ENCODE measurements around the gene TANC1.
"Not testable (repeated sequence)": the region's sequence is repeated elsewhere in the genome, so short reads cannot be mapped to it uniquely, and the experiment has no call there.

The TANC1 gene

DNA sequence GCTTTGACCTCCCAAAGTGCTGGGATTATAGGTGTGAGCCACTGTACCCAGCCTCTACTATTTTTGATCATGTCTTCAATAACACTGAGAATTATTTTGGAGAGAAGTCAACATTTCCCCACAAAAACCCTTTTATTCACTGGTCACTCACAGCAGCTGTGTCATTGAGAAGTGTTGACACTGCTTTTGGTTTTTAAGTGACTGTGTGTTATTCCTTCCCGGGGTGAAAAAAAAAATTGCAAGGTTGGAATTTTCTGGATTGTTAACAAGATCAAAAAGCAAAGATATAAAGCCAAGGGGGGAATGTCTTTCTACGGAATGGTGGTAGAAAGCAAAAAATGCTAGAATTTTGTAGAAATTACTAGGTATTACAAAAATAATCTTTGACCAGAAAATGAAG is 61.5 kb downstream of the TANC1 start:
- DNase-seq (ENCODE audit: low read depth), result no peak

DNA sequence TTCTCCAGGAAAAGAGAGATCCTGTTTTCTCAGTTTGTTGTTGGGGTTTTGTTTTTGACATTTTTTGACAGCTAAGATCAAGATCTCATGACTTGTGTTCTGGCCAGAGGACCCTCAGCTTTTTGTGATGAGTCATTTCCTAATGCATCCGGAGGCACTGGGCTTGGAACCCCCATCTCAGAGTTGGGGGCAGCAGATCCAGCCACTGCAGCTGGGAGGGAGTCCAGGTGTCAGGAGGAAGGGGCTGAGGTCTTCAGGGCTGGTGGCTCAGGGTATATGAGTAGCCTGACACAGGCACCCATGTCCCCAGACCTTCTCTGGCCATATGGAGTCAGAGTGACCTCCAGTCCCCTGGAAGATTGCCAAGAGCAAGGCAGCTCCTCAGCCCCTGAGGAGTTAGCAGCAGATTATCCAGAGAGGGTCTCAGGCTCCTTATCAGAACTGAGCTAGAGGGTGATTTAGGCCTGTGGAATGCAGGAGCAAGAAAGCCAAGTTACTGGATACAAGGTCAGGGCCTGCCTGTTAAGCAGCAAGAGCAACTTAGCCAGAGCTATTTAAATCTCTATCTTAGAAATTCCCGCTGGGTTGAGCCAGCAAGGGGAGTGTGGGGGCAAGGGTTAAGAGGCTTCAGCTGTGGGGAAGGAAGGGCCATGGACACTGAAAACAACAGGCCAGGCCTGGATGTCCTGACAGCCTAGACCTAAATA is 62.4 kb downstream of the TANC1 start:
- peak; percentile 95 for DNase-seq (ENCODE audit: low read depth)

DNA sequence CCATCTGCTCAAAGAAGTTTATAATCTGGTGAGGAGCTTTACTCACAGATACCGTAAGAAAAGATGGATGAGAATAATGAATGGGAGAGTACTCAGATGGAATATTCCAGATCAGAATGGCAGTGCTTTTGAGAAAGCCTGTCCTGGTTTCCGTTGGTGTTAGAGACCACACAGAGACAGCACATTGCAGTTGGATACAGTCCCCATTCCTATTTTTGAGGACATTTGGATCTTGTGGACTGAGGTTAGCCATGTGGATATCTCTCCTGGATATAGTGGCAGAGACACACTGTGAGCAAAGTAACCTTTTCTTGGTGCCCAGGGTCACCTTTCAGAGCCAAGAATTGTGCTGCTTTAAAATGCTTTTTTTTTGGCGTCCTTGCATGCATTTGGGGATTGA is 63.7 kb downstream of the TANC1 start:
- no peak for DNase-seq (ENCODE audit: low read depth)

DNA sequence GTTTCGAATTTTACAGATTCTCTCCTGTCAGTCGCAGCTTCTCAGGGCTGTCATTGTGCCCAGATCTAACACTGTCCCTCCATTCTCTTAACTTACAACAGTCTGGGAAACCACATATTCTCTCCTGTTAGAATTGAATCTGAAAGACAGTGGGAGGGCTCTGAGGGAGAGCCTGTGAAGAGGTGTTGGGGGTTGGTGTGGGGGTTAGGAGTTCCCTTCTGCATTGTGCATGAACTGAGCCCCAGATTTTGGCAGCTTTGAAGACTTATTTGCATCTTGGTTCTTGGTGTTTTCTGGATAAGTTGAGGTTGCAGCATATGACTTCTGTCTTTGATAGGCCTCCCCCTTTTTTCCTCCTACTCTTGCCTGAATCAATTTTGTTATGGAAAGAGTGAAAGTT is 64.1 kb downstream of the TANC1 start:
- DNase-seq (ENCODE audit: low read depth), result no peak

DNA sequence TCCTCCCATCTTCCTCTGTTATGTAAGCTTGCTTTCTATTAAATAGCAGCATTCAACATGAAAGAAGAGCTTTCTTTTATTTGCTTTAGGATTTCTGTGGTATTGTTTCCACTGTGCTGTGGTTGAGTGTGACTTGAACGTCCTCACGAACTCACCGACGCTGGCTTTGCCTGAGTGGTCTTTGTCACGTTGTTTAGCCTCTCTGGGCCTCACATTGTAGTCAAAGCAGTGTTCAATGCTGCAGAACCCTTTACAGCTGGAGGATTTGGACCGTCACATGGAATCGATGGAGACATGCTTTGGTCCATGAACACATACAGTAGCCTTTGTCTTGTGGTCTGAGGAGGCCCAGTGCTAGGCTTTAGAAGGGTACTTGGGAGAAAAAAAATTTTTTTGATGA is 66.3 kb downstream of the TANC1 start:
- DNase-seq (ENCODE audit: low read depth), result no peak

DNA sequence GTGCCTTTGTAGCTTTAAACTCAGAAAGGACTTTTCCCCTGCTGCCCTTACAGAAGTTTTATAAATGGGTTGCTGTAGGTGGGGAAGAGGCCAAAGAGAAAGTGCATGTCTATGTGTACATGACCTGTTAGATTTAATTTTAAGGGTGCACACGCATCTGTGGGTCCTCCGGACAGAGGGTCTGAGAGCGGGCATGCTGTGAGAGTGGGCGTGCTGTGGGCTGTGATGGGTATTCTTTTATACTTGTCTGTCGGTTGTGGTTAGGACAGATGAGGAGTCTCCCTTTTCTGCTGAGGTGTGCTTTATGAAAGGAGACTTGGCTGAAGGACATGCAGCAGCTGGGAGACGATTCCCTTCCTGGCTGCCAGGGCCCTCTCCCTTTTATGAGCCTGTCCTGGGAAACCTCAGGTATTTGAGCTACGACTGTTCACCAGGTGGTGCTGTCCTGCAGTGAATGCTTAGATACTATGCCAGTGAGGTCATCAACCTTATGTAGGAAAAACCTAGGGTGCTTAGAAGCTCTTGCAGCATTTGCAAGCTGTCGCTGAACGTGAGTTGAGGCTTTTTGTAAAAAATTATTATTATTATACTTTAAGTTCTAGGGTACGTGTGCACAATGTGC is 67.5 kb downstream of the TANC1 start:
- DNase-seq (ENCODE audit: low read depth), result peak; percentile 84

GRCh38 chr2:159036461-159036860 is 68.0 kb downstream of the TANC1 start:
- DNase-seq (ENCODE audit: low read depth), result not testable (repeated sequence)

DNA sequence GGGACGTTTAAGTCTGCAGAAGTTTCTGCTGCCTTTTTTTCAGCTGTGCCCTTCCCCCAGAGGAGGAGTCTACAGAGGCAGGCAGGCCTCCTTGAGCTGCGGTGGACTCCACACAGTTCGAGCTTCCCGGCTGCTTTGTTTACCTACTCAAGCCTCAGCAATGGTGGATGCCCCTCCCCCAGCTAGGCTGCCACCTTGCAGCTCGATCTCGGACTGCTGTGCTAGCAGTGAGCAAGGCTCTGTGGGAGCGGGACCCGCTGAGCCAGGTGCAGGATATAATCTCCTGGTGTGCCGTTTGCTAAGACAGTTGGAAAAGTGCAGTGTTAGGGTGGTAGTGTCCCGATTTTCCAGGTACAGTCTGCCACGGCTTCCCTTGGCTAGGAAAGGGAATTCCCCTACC is 72.9 kb downstream of the TANC1 start:
- DNase-seq (ENCODE audit: low read depth), result not testable (repeated sequence)

DNA sequence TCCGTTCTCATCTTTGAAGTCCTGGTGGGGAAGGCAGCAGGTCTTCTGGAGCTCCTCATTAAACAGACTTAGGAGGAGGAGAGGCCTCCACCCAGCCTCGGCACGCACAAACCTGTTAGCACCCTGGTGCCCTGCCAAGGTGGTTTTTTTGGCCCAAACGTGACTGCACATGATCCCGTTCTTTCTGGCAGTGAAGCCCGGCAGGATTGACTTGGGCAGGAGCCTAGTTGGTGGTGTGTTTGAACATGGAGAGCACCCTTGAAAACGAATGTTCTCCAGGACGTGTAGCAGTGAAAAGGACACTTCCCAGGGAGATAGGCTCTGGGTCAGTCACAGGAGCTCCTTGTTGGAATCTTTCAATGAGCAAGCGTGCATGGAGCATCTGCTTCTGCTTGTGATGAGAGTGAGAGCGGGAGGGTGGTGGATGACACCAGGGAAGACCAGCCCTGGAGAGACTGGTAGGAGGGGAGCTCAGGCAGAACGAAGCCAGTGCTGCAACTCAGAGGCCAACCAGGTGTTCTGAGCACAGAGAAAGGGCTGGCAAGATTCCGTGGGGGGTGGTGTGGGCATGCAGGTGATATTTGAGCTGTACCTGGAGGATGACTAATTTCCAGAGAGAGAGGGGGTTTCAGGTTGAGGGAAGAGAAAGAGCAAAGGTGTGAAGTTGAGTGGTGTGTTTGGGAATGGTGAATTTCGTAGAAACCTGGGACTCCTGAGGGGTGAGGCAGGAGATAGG is 73.8 kb downstream of the TANC1 start:
- no peak for DNase-seq (ENCODE audit: low read depth)

- no peak for DNase-seq (ENCODE audit: low read depth)
Observed at GRCh38 chr2:159043710-159044109, 75.3 kb downstream of the TANC1 start.

GRCh38 chr2:159044804-159045286 is 76.4 kb downstream of the TANC1 start:
- no peak for DNase-seq (ENCODE audit: low read depth)

GRCh38 chr2:159045545-159046454 is 77.4 kb downstream of the TANC1 start:
- DNase-seq (ENCODE audit: low read depth), result peak; percentile 49

DNA sequence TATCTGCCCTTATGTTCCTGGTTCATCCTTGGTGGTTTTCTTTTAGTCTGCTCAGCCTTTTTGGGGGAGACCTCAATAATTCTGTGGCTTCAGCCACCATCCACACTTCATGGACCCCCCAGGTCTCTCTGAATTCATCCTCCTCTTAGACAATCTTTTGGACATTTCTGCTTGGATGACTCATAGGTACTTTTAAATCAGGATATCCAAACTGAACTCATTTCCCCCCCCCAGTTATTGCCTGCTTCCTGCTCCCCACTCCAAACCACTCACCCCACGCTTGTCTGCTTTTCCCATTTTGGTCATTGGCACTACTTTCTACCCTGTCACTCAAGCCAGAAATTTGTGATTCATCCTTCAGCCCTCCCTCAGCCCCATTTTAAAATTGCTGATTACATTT is 78.5 kb downstream of the TANC1 start:
- DNase-seq (ENCODE audit: low read depth), result peak; percentile 17

DNA sequence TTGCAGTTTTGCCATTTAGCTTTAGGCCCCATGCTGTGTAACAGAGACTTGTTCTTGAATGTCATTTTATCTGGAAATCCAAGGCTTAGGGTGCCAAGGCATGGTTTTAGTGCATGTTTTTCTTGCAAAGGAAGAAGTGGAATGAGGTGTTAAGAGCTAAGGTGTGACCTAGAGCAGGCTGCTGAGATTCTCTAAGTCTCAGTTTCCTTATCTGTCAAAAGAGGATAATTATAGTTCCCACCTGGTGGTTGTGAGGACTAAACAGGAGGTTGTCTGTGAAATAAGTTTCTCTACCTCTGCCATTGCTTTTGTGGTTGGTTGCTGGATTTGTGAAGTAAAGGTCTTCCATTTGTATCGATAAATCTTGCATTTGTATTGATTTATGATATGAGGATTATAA is 82.0 kb downstream of the TANC1 start:
- DNase-seq (ENCODE audit: low read depth), result no peak

- DNase-seq (ENCODE audit: low read depth), result no peak
Observed at GRCh38 chr2:159051133-159051532, 82.7 kb downstream of the TANC1 start.

DNA sequence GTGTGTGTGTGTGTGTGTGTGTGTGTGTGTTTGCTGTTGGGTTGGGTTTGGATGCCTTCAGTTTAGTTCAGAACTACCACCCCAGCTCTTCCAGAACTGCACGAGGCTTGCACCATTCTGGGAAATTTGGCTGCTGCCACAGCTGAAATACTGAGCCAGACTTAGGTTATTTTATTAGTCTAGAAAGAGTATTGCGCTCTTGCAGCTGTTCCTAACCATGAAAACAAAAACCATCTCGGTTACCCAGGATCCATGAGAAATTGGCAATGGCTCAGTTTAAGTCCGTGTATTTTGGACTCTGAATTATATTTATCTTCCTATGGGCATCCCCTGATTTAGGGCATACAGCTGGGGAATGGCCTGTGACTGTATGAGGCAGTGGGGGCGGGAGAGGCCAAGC is 83.2 kb downstream of the TANC1 start:
- DNase-seq (ENCODE audit: low read depth), result no peak

DNA sequence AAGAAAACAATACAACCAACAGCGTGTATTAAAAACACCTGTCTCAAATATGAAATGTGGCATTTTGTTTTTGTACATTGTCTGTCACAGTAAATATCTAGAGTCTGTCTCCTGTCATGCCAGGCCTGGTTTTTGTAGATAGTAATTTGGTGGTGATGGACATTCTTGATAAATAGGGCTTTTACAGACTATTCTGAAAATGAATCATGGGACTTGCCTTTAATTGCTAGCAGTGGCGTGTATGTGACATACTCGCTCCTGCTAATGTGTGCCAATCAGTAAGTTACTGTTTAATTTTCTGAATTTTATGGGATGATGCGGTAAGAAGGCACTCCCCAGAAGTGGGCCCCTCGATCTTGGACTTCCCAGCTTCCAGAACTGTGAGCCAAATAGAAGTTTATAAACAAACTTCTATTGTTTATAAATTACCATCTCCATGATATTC is 83.7 kb downstream of the TANC1 start:
- DNase-seq (ENCODE audit: low read depth), result no peak

DNA sequence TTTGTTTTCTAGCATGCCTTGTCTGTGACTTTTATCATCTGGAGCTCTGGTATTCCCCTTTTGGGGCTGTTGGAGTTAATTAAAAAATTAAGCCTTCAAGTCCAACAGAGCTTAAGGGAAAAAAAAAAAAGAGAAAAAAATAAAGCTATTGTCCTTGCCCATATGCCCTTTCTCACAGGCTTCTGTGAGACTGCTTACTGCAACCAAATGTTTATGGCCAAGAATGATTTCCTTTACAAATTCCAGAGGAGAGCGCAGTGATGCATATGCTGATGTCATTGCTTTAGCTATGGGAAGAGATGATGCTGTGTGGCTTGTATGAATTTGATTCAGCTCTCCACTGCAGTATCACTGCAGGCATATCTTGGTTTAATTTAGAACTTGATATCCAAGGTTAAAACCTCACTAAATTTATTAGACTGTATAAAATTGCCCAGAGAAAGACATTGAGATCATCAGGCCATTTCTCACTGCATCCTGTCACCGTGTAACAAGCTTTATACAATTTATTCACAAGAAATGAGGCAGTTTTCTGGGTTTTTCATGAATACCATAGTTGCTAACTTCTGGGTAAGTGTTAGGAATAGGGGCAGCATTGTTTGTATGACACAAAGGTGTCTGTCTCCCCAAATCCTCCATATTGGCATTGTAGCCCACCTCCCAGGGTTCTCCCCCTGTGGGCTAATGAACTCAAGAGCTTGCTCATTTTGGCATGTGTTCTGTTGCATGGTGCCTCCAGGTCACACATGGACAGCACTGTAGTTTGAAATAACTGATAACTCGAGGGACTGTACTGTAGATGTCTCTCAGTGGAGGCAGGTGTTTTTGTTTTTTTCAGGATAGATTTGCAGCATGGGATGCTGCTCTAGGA is 85.0 kb downstream of the TANC1 start:
- DNase-seq (ENCODE audit: low read depth), result peak; percentile 83

- DNase-seq (ENCODE audit: low read depth), result no peak
Observed at GRCh38 chr2:159054032-159054334, 85.5 kb downstream of the TANC1 start.

DNA sequence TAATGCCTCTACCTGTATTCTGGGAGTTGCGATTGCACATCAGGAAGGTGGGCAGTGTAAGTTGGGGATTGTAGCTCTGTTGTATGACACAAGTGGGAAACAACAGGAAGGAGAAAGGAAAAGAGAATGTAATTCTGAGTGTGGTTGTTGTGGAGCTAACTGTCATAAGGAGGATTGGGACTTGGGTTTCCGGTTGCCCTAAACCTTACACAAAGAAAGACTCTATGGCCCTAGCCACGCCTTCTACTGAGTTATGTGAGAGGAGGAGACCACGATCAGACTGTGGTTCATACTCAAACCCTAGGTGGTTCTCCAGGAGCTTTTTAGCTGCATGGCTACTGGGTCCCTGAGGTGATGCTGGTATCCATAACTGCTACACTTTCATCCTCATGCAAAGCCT is 86.5 kb downstream of the TANC1 start:
- no peak for DNase-seq (ENCODE audit: low read depth)

DNA sequence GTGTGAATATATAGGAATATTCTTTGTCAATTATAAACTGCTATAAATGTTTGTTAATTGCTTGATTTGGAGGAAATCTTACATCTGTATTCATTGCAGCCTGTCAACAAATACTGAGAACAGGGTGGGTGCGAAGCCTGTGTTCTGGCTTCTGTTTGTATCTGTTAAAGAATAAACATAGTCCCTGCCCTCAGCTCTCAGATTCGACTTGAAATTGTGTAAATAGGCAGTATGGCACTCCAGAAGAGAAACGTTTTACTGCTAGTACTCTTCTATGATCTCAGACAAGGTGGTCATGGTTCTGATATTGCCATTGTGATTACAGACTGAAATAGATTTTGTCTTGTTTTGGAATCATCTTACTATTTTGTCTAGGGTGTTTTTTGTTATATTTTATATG is 92.1 kb downstream of the TANC1 start:
- DNase-seq (ENCODE audit: low read depth), result no peak

All from amniotic epithelial cell (primary cell).